ENCODE data around the gene ACACA. TPM values are rescaled to one million over a fixed set of nuclear protein-coding genes. Genes with fewer than 3 reads are reported as not detected.
"Not testable (repeated sequence)": the region's sequence is repeated elsewhere in the genome, so short reads cannot be mapped to it uniquely, and the experiment has no call there.

The ACACA gene
- total RNA-seq, 4 donors from 2014 or later = 30.0 to 69.7 (median 49.9) TPM

DNA sequence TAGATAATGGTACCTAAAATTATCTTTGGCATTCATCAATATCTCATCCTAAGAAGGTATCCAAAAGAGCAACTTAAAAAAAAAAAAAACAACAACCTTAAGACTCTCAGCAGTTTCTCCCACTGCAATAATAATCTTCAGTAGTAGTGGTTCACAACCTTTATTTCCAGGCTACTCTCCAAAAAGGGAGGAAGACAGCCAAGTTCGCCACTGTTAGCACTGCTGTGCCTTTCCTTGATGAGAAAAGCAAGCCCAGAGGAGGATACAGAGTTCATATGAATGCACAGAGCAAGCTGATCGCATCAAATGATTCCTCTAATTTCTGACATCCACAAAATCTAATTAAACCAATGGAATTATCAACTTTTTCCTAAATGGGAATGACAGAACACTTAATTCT is 258.5 kb downstream of the ACACA start:
- no peak overlapping the region for H3K4me3 ChIP-seq
- no peaks in the 10 kb centered on the region for H3K4me1 ChIP-seq
- TF ChIP-seq POLR2A (IDR thresholded peaks at IDR 0.05) = no peak
- no peak for TF ChIP-seq EP300 (IDR thresholded peaks at IDR 0.05)
- TF ChIP-seq, protein P1, sequence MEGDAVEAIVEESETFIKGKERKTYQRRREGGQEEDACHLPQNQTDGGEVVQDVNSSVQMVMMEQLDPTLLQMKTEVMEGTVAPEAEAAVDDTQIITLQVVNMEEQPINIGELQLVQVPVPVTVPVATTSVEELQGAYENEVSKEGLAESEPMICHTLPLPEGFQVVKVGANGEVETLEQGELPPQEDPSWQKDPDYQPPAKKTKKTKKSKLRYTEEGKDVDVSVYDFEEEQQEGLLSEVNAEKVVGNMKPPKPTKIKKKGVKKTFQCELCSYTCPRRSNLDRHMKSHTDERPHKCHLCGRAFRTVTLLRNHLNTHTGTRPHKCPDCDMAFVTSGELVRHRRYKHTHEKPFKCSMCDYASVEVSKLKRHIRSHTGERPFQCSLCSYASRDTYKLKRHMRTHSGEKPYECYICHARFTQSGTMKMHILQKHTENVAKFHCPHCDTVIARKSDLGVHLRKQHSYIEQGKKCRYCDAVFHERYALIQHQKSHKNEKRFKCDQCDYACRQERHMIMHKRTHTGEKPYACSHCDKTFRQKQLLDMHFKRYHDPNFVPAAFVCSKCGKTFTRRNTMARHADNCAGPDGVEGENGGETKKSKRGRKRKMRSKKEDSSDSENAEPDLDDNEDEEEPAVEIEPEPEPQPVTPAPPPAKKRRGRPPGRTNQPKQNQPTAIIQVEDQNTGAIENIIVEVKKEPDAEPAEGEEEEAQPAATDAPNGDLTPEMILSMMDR (IDR thresholded peaks at IDR 0.05) = no peak
- no peaks in the 10 kb centered on the region for H3K27me3 ChIP-seq
- peaks cover 0 to 66% (median 0%) of the 10 kb centered on the region in 3 donors for H3K36me3 ChIP-seq
- DNase-seq (ENCODE audit: low spot score in 2 of 2) = no peak
- no peaks in the 10 kb centered on the region for H3K9me3 ChIP-seq
- H3K27ac ChIP-seq = no peak overlapping the region
- 56 to 67% methylated on average over 2 of the region's 2 CpGs for WGBS, 2 donors

DNA sequence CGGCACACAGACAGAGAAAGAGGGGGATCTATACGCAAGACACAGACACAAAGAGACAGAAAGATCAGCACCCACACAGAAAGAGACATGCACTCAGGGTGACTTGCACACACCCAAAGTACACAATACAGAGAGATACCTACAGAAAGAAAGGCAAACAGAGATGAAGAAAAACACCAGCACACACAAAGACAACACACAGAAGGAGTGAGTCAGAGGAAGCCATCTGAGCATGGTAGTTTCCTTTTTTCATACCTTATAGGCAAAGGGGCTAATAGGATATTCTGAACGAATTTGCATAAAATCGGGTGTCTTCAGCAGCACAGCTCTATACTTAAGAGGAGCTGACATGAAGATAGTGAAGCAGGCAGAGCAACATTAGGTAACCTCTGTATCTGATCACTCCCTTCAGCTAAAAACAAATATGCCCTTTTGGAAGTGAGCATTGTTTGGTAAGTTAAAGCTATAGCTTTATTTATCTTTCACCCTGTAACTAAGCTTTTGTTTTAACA is 259.3 kb downstream of the ACACA start:
- Histone ChIP-seq H3K36me3 (peaks cover 0 to 63% (median 0%) of the 10 kb centered on the region in 3 donors), H3K27ac (no peak overlapping the region), H3K9me3 (no peaks in the 10 kb centered on the region), H3K4me1 (no peaks in the 10 kb centered on the region), H3K27me3 (no peaks in the 10 kb centered on the region), H3K4me3 (no peak overlapping the region)
- 72 to 78% methylated on average over 4 of the region's 4 CpGs for WGBS, 2 donors
- DNase-seq (ENCODE audit: low spot score in 2 of 2) = no peak
- TF ChIP-seq EP300 (IDR thresholded peaks at IDR 0.05) (no peak), POLR2A (IDR thresholded peaks at IDR 0.05) (no peak)
- TF ChIP-seq, protein P1 (IDR thresholded peaks at IDR 0.05) = no peak

DNA sequence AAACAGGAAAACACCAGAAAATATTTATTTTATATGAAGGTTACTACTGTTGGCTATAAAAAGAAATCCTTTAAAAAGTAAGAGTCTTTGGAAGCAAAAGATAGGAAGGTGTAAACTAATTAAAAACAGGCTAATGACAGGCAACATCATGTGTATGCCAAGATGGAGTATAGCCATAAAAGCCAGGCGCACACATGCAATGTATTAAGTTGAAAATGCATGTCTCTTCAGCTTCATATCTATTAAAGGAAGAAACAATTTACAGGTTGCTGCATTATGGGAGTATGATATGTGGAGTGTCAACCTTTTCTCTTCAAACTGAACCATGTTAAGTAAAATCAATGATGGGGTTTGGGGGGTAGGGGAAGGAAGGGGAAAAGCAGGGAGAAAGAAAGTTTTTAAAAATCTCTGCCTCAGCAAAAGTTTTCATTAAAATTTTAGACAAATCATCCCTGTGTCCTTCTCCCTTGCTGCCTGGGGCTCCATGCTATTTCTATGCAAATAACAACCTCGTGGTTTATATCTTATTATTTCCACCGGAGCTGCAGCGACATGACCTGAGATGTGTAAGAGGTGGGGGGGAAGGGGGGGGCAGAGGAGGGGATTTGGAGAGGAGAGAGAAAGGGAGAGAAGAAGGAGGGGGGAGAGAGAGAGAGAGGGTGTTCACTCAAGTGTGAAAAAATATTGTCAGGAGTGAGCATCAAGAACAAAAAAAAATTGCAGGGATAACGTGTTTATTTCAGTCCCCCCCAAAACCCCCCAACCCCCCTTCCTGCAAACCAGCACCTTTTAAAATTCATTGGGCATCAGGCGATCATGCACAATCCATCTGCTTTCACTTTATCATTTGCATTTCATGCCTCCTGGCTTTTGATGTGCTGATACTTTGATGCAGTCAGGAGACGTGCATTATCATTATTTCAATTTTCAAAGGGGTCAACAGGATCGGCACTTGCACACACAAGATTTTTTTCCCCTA is 260.3 kb downstream of the ACACA start:
- H3K9me3 ChIP-seq = no peaks in the 10 kb centered on the region
- DNase-seq (ENCODE audit: low spot score in 2 of 2) = no peak
- H3K36me3 ChIP-seq = peaks cover 0 to 56% (median 0%) of the 10 kb centered on the region in 3 donors
- no peak overlapping the region for H3K27ac ChIP-seq
- H3K27me3 ChIP-seq = no peaks in the 10 kb centered on the region
- H3K4me3 ChIP-seq = no peak overlapping the region
- no peaks in the 10 kb centered on the region for H3K4me1 ChIP-seq
- 77 to 82% methylated on average over 8 of the region's 8 CpGs for WGBS, 2 donors
- TF ChIP-seq, protein P1 (IDR thresholded peaks at IDR 0.05) = no peak
- TF ChIP-seq EP300 (IDR thresholded peaks at IDR 0.05) (no peak), POLR2A (IDR thresholded peaks at IDR 0.05) (no peak)

DNA sequence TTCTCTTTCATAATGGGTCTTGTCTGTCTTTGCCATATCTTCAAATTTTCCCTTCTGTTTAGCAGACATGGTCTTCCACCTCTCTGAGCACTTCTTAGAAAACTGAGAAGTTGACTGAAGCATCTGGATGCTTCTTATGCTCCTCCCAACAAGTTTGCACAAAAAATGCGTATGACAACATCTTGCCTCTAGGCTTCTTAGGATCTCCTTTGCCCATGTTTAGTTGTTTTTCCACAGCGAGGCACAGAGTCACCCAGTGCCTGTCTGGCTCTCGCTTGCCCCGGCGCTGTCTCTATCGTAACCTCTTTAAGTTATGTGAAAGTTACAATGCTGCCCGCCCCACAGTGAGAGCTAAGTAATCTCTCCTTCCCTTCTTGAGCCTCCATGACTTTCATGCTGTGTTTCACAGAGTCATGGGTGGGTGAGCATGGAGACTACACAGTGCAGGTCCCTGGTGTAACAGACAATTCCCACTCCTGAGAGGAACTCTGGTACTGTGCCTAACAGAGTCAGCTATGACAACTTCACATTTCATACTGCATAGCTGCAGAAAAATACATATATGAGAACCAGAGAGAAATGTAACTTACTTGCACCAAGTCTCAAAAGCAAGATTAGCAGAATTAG is 262.4 kb downstream of the ACACA start:
- H3K27me3 ChIP-seq = no peaks in the 10 kb centered on the region
- no peak overlapping the region for H3K4me3 ChIP-seq
- no peak overlapping the region for H3K27ac ChIP-seq
- no peaks in the 10 kb centered on the region for H3K9me3 ChIP-seq
- no peak for DNase-seq (ENCODE audit: low spot score in 2 of 2)
- 91 to 93% methylated on average over 7 of the region's 7 CpGs for WGBS, 2 donors
- no peaks in the 10 kb centered on the region for H3K4me1 ChIP-seq
- TF ChIP-seq, protein P1 (IDR thresholded peaks at IDR 0.05) = no peak
- TF ChIP-seq POLR2A (IDR thresholded peaks at IDR 0.05) (no peak), EP300 (IDR thresholded peaks at IDR 0.05) (no peak)
- peaks cover 0 to 49% (median 0%) of the 10 kb centered on the region in 3 donors for H3K36me3 ChIP-seq

DNA sequence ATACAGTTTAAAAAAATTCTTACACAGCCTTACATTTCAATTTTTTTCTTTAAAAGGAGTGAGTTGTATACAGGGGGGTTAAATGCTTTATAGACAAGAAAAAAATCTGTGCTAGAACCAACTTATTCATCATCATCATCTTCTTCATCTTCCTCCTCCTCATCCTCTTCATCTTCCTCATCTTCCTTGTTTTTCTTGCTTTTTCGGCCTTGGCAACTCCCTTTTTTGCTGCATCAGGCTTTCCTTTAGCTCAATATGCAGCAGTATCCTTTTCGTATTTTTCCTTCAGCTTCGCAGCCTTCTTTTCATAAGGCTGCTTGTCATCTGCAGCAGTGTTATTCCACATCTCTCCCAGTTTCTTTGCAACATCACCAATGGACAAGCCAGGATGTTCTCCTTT is 263.1 kb downstream of the ACACA start:
- WGBS, 2 donors = 93 to 94% methylated on average over 3 of the region's 3 CpGs

More for the DNA sequence above, 263.1 kb downstream of the ACACA start:
- H3K27me3 ChIP-seq; H3K4me1 ChIP-seq; DNase-seq (ENCODE audit: low spot score in 2 of 2); H3K9me3 ChIP-seq; H3K27ac ChIP-seq; H3K4me3 ChIP-seq: not testable (repeated sequence)
- peaks cover 0 to 49% (median 0%) of the 10 kb centered on the region in 3 donors for H3K36me3 ChIP-seq

Measured in tibial nerve (tissue), 4 donors.